Activated CD4-positive, alpha-beta T cell treated with anti-CD3 and anti-CD28 coated beads, Interleukin-2, amount 50 U/mL, for 4 hours (primary cell): ENCODE results near the gene IPO11.
"Not testable (repeated sequence)": the region's sequence is repeated elsewhere in the genome, so short reads cannot be mapped to it uniquely, and the experiment has no call there.

Source experiments
- DNase-seq, 2 experiments: peaks; one replicate each; pipeline ENCODE4 v3.0.0-alpha.2; 2020

IPO11 gene

GRCh38 chr5:62450259-62450658, 37.7 kb downstream of the IPO11 start:
- DNase-seq = no peak

GRCh38 chr5:62457071-62457470, 44.5 kb downstream of the IPO11 start:
- no peak for DNase-seq

- DNase-seq = no peak
Measured at GRCh38 chr5:62460578-62460983, 48.0 kb downstream of the IPO11 start.

GRCh38 chr5:62461561-62461960, 49.0 kb downstream of the IPO11 start:
- DNase-seq = no peak

- DNase-seq = no peak
Measured at GRCh38 chr5:62465985-62466925, 53.7 kb downstream of the IPO11 start.

- no peak for DNase-seq
Measured at GRCh38 chr5:62473209-62473608, 60.6 kb downstream of the IPO11 start.

GRCh38 chr5:62475072-62475471, 62.5 kb downstream of the IPO11 start:
- no peak for DNase-seq

- DNase-seq = no peak
Measured at GRCh38 chr5:62477801-62478200, 65.2 kb downstream of the IPO11 start.

GRCh38 chr5:62483556-62483955, 71.0 kb downstream of the IPO11 start:
- DNase-seq = no peak

- no peak for DNase-seq
Measured at GRCh38 chr5:62486672-62487071, 74.1 kb downstream of the IPO11 start.

- no peak for DNase-seq
Measured at GRCh38 chr5:62488531-62488930, 76.0 kb downstream of the IPO11 start.

GRCh38 chr5:62489471-62489870, 76.9 kb downstream of the IPO11 start:
- DNase-seq = no peak

GRCh38 chr5:62494772-62495171, 82.2 kb downstream of the IPO11 start:
- no peak for DNase-seq

- DNase-seq = no peak
Measured at GRCh38 chr5:62496876-62497275, 84.3 kb downstream of the IPO11 start.

GRCh38 chr5:62498961-62499360, 86.4 kb downstream of the IPO11 start:
- DNase-seq = no peak

- DNase-seq = no peak
Measured at GRCh38 chr5:62499756-62500155, 87.2 kb downstream of the IPO11 start.

GRCh38 chr5:62502456-62503101, 90.0 kb downstream of the IPO11 start:
- no peak for DNase-seq

- DNase-seq = no peak
Measured at GRCh38 chr5:62504129-62504528, 91.6 kb downstream of the IPO11 start.

GRCh38 chr5:62506659-62507460, 94.3 kb downstream of the IPO11 start:
- no peak for DNase-seq

- not testable (repeated sequence) for DNase-seq
Measured at GRCh38 chr5:62508760-62509159, 96.2 kb downstream of the IPO11 start.

- DNase-seq = no peak
Measured at GRCh38 chr5:62509806-62510205, 97.2 kb downstream of the IPO11 start.

- DNase-seq = not testable (repeated sequence)
Measured at GRCh38 chr5:62513085-62513484, 100.5 kb downstream of the IPO11 start.

GRCh38 chr5:62514510-62515119, 102.1 kb downstream of the IPO11 start:
- DNase-seq = no peak
